COLO829 (cell line): ENCODE measurements around the gene NDST4.
A peak's percentile ranks its signal among the peaks of the same experiment; 100 is the strongest.

ENCODE experiments used
- DNase-seq: peaks from one replicate; pipeline ENCODE4 v3.0.0; 2012; ENCODE audit warnings: low spot score

The NDST4 gene

GRCh38 chr4:114905017-114905416 lies 208.4 kb downstream of the NDST4 start:
- DNase-seq, result no peak

- DNase-seq, result no peak
Measured at GRCh38 chr4:114900934-114901333, 212.5 kb downstream of the NDST4 start.

- DNase-seq, result no peak
Measured at GRCh38 chr4:114890773-114891172, 222.6 kb downstream of the NDST4 start.

GRCh38 chr4:114886761-114887160 lies 226.7 kb downstream of the NDST4 start:
- no peak for DNase-seq

GRCh38 chr4:114883641-114884040 lies 229.8 kb downstream of the NDST4 start:
- no peak for DNase-seq

GRCh38 chr4:114879916-114880669 lies 233.3 kb downstream of the NDST4 start:
- no peak for DNase-seq

- DNase-seq, result no peak
Measured at GRCh38 chr4:114875630-114876029, 237.8 kb downstream of the NDST4 start.

- no peak for DNase-seq
Measured at GRCh38 chr4:114874321-114874720, 239.1 kb downstream of the NDST4 start.

- DNase-seq, result no peak
Measured at GRCh38 chr4:114870987-114871386, 242.4 kb downstream of the NDST4 start.

- no peak for DNase-seq
Measured at GRCh38 chr4:114866901-114867670, 246.3 kb downstream of the NDST4 start.

GRCh38 chr4:114864060-114864459 lies 249.4 kb downstream of the NDST4 start:
- DNase-seq, result no peak

- DNase-seq, result no peak
Measured at GRCh38 chr4:114860786-114861185, 252.6 kb downstream of the NDST4 start.

GRCh38 chr4:114857831-114858230 lies 255.6 kb downstream of the NDST4 start:
- no peak for DNase-seq

GRCh38 chr4:114839986-114840385 lies 273.4 kb downstream of the NDST4 start:
- DNase-seq, result no peak

- DNase-seq, result no peak
Measured at GRCh38 chr4:114830628-114831027, 282.8 kb downstream of the NDST4 start.

GRCh38 chr4:114827651-114828050 lies 285.8 kb downstream of the NDST4 start:
- no peak for DNase-seq

GRCh38 chr4:114815760-114816159 lies 297.7 kb downstream of the NDST4 start:
- DNase-seq, result no peak

GRCh38 chr4:114813961-114814360 lies 299.5 kb downstream of the NDST4 start:
- DNase-seq, result no peak

GRCh38 chr4:114811564-114812301 lies 301.7 kb downstream of the NDST4 start:
- no peak for DNase-seq

- peak; percentile 54 for DNase-seq
Measured at GRCh38 chr4:114807759-114808404, 305.5 kb downstream of the NDST4 start.

GRCh38 chr4:114807357-114807756 lies 306.1 kb downstream of the NDST4 start:
- DNase-seq, result no peak

GRCh38 chr4:114791976-114792375 lies 321.4 kb downstream of the NDST4 start:
- peak; percentile 45 for DNase-seq
